DMS53 (cell line): ENCODE measurements around the gene FLT3.
"Not testable (repeated sequence)": the region's sequence is repeated elsewhere in the genome, so short reads cannot be mapped to it uniquely, and the experiment has no call there.

Experiments
- DNase-seq: peaks from one replicate; lab custom pipeline; 2025; lab: John Stamatoyannopoulos, UW

The FLT3 gene

GRCh38 chr13:27972478-27972820 lies 127.9 kb downstream of the FLT3 start:
- DNase-seq: no peak

GRCh38 chr13:27971776-27972477 lies 128.4 kb downstream of the FLT3 start:
- DNase-seq: no peak

DNA sequence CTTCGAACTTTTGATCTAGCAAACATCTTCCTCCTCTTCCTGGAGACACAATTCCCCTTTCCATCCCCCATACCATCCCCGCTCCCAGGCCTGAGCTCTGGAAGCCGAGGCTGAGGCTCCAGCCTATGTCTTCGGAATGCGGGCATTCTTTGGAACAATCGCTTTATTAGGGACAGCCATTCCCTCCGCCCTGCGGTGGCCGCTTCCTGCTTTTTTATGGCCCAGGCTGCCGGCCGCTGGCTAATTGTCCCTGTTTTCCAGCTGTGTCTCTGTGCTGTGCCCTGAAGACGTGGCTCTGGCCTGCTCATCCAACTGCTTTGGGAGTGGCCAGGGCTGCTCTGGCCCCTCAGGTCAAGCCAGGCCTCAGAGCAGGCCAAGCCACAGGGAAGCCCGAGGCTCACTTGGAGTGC lies 129.1 kb downstream of the FLT3 start:
- DNase-seq: no peak

DNA sequence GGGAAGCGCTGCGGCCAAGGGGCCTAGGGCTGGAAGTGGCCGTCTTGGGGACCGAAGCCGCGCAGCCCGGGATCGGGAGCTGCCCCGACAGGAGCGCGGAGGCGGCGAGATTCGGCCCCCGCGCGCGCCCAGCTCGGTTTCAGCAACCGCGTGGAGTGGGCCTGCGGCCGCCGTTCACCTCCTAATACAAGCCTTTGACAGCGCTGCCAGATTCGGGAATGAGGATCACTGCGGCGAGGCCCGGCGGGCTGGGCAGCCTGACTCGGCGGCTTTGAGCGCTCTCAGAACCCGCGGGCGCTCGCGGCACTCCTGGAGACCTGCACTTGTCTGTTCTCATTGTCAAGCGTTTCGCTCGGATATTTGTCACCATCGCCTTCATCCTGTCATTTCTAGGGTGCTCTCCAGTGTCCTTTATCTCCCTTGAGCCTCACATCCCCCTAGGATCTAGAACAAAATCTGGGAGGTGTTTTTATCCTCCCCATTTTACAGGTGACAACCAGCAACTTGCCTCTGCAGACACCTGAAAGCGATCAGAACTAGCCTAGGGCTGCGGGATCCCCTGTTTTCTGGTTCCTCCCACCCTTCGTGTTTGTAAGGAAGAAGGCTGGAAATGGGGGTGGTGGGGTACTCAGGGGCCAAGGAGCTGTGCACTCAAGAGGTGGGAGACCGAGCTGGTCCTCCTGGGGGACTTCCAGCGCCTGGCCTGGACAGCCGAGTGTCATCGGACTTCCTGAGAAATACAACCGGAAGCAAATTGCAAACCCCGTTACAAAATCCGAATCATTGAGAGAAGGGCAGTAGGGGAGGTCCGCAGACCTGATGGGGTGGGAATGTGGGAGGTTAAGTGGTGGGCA lies 129.8 kb downstream of the FLT3 start:
- no peak for DNase-seq

- DNase-seq: no peak
These were observed 130.5 kb downstream of the FLT3 start for GRCh38 chr13:27969866-27970229.

DNA sequence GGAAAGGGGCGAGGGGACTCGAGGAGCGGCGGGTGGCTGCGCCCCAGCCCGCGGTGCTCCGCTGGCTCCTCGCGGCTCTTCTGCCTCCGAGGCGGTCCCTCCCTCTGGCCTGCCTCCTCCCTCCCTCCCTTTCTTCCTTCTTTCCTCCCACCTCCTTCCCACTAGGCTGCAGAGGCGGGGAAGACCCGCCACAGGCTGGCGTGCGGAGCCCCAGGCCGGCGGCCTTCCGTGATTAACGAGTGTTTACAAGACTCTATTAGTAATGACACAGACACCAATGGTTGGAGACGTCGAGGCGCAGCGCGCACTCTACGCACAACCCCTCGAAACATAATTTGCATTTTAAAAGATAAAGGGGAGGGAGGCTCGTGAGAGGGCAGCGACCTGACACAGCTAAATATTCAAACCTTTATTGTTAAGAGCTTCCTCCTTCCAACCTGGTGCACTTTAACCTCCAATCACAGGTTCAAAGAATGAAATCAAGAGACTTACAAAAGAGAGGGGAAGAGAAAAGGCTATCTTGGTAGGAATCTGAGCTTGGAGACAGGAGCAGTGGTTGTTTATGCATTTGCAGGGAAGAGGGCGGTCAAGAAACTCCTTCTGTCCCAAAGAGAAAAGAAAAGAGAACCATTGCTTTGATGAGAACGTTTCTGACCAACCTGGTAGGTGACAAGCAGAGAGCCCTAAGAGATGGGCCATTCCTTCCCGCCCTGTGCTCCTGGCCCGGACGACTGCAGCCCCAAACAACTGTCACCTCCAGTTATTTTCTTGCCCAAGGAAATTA lies 131.1 kb downstream of the FLT3 start, which contains the start of gene CDX2:
TSS of gene CDX2 (minus strand) at position 234 of the 784 bp plus-strand sequence. CDS start 309 bp downstream, outside the sequence.
- DNase-seq: peak; percentile 82

DNA sequence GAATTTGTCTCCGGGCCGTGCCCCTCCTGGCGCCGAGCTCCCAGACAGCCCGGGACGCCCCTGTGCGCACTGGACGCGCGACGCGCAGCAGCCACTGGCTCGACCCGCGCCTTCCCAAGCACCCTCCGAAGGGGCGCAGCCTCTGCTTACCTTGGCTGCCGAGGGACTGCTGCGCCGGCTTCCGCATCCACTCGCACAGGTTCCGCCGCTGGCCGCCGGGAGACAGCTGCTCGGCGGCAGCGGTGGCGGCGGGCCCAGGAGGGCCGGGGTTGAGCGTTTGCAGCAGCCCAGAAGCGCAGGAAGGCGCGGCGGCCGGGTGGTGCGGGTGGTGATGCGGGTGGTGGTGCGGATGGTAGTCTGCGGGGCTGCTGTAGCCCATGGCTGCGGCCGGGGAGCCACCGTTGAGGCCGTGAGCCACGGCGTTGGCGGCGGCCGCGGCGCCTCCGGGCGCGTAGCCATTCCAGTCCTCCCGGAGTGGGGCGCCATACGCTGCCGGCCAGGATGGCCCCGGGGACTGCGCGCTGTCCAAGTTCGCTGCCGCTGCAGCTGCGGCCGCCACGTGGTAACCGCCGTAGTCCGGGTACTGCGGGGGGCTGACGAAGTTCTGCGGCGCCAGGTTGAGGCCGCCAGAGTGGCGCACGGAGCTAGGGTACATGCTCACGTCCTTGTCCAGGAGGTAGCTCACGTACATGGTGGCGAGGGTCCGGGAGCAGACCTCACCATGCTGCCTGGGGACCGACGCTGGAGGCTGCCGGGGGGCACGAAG lies 131.9 kb downstream of the FLT3 start:
- DNase-seq: peak; percentile 75

DNA sequence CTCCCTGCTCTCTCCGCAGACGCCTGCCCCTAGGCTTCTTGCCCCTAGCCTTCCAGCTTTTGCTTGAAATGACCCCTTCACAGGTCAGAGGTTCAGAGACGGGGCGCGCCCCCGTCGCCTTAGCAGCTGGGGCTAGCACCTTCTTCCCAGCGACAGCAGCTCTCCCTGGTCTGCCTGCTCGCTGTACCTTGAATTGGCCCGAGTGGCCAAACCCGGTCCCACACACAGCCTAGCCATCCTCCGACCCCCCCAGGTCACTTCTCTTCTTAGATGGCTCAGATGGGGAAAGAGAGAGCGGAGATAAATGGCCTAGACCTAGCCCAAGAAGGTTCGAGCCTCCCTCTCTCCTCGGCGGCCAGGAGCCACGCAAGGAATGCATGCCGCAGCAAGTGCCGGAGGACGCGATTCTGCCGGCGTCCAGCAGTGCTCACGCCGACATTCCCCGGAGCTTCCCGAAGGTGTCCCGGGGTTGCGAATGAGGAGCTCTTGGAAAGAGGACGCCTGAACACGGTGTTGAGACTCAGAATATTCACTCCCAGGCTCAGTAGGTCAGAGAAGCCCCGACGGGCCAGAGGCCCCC lies 132.6 kb downstream of the FLT3 start:
- peak; percentile 69 for DNase-seq

DNA sequence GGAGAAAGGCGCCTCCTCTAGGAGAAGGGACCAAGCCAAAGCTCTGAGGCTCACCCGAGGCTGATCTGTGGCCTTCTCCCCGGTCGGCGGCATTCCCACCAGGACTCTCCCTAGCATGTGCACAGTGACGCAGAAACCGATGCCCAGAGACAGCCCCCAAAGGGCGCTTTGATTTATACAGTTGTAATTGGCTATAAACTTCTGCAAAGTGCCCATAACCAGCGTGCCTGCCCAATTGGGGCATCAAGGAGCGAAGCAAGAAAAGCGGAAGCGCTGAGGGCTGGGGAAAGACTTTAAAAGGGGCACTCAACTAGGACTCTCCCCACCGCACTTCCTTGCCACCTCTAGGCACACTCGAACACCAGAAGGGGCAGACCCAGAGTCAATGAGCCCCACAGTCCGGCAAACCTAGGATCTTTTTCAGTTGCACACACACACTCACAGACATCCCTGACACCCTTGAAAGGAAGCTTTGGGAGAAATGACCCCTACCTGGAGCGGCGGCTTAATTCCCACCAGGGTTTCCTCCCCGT lies 133.1 kb downstream of the FLT3 start:
- DNase-seq: peak; percentile 58

- DNase-seq: peak; percentile 45
These were observed 133.7 kb downstream of the FLT3 start for GRCh38 chr13:27966641-27967202.

DNA sequence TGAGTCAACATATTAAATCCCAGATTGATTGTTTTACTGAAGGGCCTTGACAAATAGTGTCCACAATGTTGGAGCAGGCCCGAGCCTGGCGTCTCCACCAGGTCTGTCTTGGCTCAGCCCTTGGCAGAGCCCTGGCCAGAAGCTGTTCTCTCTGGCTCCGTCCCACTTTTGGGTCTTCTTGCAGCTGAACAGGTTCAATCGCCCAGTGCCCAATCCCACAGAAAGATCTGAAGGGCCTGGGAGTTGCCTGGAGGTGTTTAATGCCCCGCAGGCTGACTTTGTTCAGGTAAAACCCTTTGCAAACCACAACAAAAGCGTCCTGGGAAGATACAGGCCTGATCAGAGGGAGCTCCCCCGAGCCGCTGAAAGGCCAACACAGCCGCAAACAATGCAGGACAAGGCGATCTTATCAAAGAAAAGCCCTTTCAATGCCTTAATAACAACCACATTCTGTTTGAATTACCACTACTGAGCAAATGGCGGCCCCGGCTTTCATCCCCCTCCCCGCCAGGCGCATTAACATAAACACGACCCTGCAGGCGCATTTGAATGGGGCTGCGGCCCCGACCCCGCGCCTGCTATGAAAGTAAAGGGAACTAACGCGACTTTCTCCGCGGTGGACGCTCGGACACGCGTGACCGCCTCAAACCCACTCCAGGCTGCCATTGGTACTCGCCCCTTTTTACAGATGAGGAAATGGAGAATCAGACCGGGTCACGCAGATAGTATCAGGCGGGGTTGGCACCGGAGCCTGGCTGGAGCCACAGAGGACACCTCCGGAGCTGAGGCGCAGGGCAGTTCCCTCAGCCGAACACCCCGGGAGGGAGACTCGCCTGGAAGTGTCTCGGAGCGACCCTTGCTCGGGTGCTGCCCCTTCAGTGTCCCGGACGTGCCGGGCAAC lies 134.4 kb downstream of the FLT3 start:
- DNase-seq: no peak

- no peak for DNase-seq
These were observed 135.0 kb downstream of the FLT3 start for GRCh38 chr13:27965343-27965739.

GRCh38 chr13:27964741-27965323 lies 135.5 kb downstream of the FLT3 start:
- DNase-seq: no peak

- DNase-seq: not testable (repeated sequence)
These were observed 136.2 kb downstream of the FLT3 start for GRCh38 chr13:27964206-27964605.

DNA sequence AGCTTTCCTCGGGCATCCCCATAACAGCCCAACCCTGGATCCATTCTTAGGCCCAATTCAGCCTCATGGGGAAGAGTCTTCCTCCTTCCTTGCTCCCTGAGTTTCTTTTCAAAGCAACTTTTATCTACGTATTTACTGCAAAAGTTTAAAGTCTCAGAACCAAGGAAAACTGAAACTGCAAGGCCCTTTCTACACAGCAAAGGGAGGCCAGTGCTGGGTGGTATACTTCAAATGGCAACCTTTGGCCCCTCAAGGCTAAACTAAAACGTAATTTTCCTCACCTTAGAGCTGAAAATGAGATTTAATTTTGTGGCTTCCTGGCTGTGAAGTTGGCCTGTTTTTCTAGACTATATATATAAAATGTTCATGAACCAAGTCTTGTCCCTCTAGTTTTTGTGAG lies 136.9 kb downstream of the FLT3 start:
- no peak for DNase-seq

- no peak for DNase-seq
These were observed 137.4 kb downstream of the FLT3 start for GRCh38 chr13:27962982-27963381.

GRCh38 chr13:27962128-27962841 lies 138.1 kb downstream of the FLT3 start:
- no peak for DNase-seq

- DNase-seq: no peak
These were observed 138.9 kb downstream of the FLT3 start for GRCh38 chr13:27961227-27962085.
